Neural cell (in vitro differentiated cells): ENCODE measurements around the gene VOPP1.

ENCODE experiments used
- EP300 ChIP-seq: fragments of 450-650 bp; conservative IDR thresholded peaks from 2 replicates; pipeline ENCODE4 v1.6.1; 2014; ENCODE audit warnings: antibody characterized with exemption, mild to moderate bottlenecking, moderate library complexity; ENCODE audit not compliant: poor library complexity, severe bottlenecking
- EZH2 ChIP-seq: fragments of 200-600, 300-800 bp; shearing (Covaris generic), sonication (generic); IDR thresholded peaks from 2 replicates; pipeline ENCODE4 v1.6.1; 2014; ENCODE audit warnings: antibody characterized with exemption, low read length, borderline replicate concordance, mild to moderate bottlenecking; ENCODE audit not compliant: insufficient read depth, poor library complexity, severe bottlenecking
- MXI1 ChIP-seq: fragments of 450-650 bp; conservative IDR thresholded peaks from 2 replicates; pipeline ENCODE4 v1.6.1; 2014; ENCODE audit warnings: antibody characterized with exemption, mild to moderate bottlenecking; ENCODE audit not compliant: poor library complexity, severe bottlenecking
- POLR2AphosphoS5 ChIP-seq: IDR thresholded peaks from 2 replicates; pipeline ENCODE4 v1.6.1; 2012
- RAD21 ChIP-seq: fragments of 450-650 bp; conservative IDR thresholded peaks from 2 replicates; pipeline ENCODE4 v1.6.1; 2014; ENCODE audit warnings: antibody characterized with exemption, mild to moderate bottlenecking, moderate library complexity
- TAF1 ChIP-seq: IDR thresholded peaks from 2 replicates; pipeline ENCODE4 v1.6.1; 2012; ENCODE audit warnings: low read depth
- TF ChIP-seq, protein P1 (sequence below): fragments of 450-650 bp; IDR thresholded peaks from 2 replicates; pipeline ENCODE4 v1.5.1; 2014; ENCODE audit warnings: antibody characterized with exemption, mild to moderate bottlenecking, moderate library complexity; ENCODE audit not compliant: poor library complexity, severe bottlenecking
- TF ChIP-seq, protein P2 (sequence below): IDR thresholded peaks from 2 replicates; pipeline ENCODE4 v1.6.1; 2012; ENCODE audit warnings: borderline replicate concordance

DNA sequence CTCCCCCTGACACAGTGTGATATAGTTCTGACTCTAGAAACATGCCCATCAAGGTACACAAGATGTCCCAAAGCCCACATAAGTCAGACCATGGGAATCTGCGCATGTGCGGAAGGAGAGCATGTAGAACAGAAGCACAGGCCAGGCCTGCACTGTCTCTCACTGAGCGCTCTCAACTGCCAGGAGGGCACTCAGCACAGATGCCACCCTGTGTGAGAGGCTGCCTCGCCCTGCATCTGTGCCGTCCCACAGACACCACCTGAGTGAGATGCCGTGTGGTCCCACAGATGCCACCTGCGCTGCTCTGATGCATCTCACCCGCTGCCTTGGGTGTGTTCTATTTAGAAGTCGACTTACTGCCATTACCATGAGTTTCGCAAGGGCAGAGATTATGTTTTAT is 98.4 kb downstream of the VOPP1 start:
- TF ChIP-seq MXI1, result no peak
- TF ChIP-seq, protein P1, sequence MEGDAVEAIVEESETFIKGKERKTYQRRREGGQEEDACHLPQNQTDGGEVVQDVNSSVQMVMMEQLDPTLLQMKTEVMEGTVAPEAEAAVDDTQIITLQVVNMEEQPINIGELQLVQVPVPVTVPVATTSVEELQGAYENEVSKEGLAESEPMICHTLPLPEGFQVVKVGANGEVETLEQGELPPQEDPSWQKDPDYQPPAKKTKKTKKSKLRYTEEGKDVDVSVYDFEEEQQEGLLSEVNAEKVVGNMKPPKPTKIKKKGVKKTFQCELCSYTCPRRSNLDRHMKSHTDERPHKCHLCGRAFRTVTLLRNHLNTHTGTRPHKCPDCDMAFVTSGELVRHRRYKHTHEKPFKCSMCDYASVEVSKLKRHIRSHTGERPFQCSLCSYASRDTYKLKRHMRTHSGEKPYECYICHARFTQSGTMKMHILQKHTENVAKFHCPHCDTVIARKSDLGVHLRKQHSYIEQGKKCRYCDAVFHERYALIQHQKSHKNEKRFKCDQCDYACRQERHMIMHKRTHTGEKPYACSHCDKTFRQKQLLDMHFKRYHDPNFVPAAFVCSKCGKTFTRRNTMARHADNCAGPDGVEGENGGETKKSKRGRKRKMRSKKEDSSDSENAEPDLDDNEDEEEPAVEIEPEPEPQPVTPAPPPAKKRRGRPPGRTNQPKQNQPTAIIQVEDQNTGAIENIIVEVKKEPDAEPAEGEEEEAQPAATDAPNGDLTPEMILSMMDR, result no peak
- TF ChIP-seq EZH2, result no peak
- TF ChIP-seq RAD21, result no peak
- TF ChIP-seq, protein P2, sequence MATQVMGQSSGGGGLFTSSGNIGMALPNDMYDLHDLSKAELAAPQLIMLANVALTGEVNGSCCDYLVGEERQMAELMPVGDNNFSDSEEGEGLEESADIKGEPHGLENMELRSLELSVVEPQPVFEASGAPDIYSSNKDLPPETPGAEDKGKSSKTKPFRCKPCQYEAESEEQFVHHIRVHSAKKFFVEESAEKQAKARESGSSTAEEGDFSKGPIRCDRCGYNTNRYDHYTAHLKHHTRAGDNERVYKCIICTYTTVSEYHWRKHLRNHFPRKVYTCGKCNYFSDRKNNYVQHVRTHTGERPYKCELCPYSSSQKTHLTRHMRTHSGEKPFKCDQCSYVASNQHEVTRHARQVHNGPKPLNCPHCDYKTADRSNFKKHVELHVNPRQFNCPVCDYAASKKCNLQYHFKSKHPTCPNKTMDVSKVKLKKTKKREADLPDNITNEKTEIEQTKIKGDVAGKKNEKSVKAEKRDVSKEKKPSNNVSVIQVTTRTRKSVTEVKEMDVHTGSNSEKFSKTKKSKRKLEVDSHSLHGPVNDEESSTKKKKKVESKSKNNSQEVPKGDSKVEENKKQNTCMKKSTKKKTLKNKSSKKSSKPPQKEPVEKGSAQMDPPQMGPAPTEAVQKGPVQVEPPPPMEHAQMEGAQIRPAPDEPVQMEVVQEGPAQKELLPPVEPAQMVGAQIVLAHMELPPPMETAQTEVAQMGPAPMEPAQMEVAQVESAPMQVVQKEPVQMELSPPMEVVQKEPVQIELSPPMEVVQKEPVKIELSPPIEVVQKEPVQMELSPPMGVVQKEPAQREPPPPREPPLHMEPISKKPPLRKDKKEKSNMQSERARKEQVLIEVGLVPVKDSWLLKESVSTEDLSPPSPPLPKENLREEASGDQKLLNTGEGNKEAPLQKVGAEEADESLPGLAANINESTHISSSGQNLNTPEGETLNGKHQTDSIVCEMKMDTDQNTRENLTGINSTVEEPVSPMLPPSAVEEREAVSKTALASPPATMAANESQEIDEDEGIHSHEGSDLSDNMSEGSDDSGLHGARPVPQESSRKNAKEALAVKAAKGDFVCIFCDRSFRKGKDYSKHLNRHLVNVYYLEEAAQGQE, result no peak
- no peak for TF ChIP-seq POLR2AphosphoS5
- TF ChIP-seq EP300, result no peak
- no peak for TF ChIP-seq TAF1
